Endothelial cell of umbilical vein (primary cell): ENCODE measurements around the gene TNPO2. TPM values are rescaled to one million over a fixed set of nuclear protein-coding genes. Genes with fewer than 3 reads are reported as not detected.

Experiments
- BruUV-seq: library from RNA; stranded (reverse); fragments of 400-500 nt; replicated peaks from 2 replicates; lab custom pipeline; 2021; lab: Mats Ljungman, UMichigan
- CTCF ChIA-PET: fragments of 300-600, 350-600 bp; sonication (Branson Sonifier 250); formaldehyde crosslinking; loops from one replicate; lab custom pipeline; 2021; ENCODE audit warnings: antibody characterized with exemption, inconsistent platforms; lab: Charles Lee
- POLR2A ChIA-PET: fragments of 300-600, 350-600 bp; sonication (Branson Sonifier 250); formaldehyde crosslinking; loops from one replicate; lab custom pipeline; 2021; ENCODE audit warnings: antibody characterized with exemption, inconsistent platforms; lab: Charles Lee
- DNase-seq: peaks from one replicate; pipeline ENCODE4 v3.0.0-alpha.2; 2011; ENCODE audit warnings: low read depth, low spot score
- FAIRE-seq: peaks from 2 replicates; lab custom pipeline; 2011; peaks lifted over from hg19 to GRCh38; lab: Jason Lieb, UNC
- H2AFZ ChIP-seq: 2 replicates; pipeline ENCODE4 v1.6.0; 2012; ENCODE audit warnings: low read depth, low read length, control low read depth, inconsistent platforms
- H3K27ac ChIP-seq: 2 replicates; pipeline ENCODE4 v1.5.1; 2011; ENCODE audit warnings: low read depth, mild to moderate bottlenecking, control low read depth, low read length, moderate library complexity; ENCODE audit not compliant: insufficient read depth
- H3K27me3 ChIP-seq, 2 experiments: 2 replicates each; pipeline versions ENCODE4 v1.6.0 to v1.6.1; 2011; ENCODE audit warnings: low read length in 2 of 2, mixed read lengths in 1 of 2; ENCODE audit not compliant: control insufficient read depth in 2 of 2, insufficient read depth in 2 of 2
- H3K36me3 ChIP-seq, 2 experiments: 2 replicates in 1 of 2; 3 replicates in 1 of 2; pipeline ENCODE4 v1.5.1; 2011; ENCODE audit warnings: low read length in 2 of 2, mild to moderate bottlenecking in 1 of 2, moderate library complexity in 1 of 2; ENCODE audit not compliant: control insufficient read depth in 2 of 2, insufficient read depth in 2 of 2; ENCODE audit errors: extremely low read depth in 1 of 2
- H3K4me1 ChIP-seq: 3 replicates; pipeline ENCODE4 v1.5.1; 2011; ENCODE audit warnings: mild to moderate bottlenecking, low read length; ENCODE audit not compliant: control insufficient read depth, insufficient read depth; ENCODE audit errors: extremely low read depth
- H3K4me2 ChIP-seq: 2 replicates; pipeline ENCODE4 v1.6.1; 2011; ENCODE audit warnings: low read length, control low read depth, mixed read lengths; ENCODE audit not compliant: insufficient read depth
- H3K4me3 ChIP-seq, 3 experiments: fragments of 200-600 bp in 1 of 3; sonication (generic), shearing (Covaris generic) in 1 of 3; replicated peaks in 1 of 3; 2 replicates each; pipeline ENCODE4 v1.5.1; 2011 to 2016; ENCODE audit warnings: control low read depth in 3 of 3, low read length in 3 of 3, mild to moderate bottlenecking in 2 of 3, inconsistent platforms in 1 of 3, low read depth in 1 of 3, moderate library complexity in 1 of 3; ENCODE audit not compliant: insufficient read depth in 1 of 3
- H3K79me2 ChIP-seq: 2 replicates; pipeline ENCODE4 v1.6.0; 2012; ENCODE audit warnings: low read length, inconsistent platforms; ENCODE audit not compliant: control insufficient read depth, insufficient read depth
- H3K9ac ChIP-seq: replicated peaks from 2 replicates; pipeline ENCODE3; 2011; ENCODE audit warnings: low read length, control low read depth; ENCODE audit not compliant: insufficient read depth; ENCODE audit errors: extremely low read depth
- H3K9me1 ChIP-seq: replicated peaks from 3 replicates; pipeline ENCODE4 v1.6.0; 2011; ENCODE audit warnings: mild to moderate bottlenecking, low read length; ENCODE audit not compliant: control insufficient read depth, insufficient read depth; ENCODE audit errors: extremely low read depth
- H3K9me3 ChIP-seq: replicated peaks from 2 replicates; pipeline ENCODE4 v1.5.1; 2012; ENCODE audit warnings: low read length, inconsistent platforms; ENCODE audit not compliant: control insufficient read depth, insufficient read depth
- H4K20me1 ChIP-seq: replicated peaks from 2 replicates; pipeline ENCODE3; 2011; ENCODE audit warnings: mild to moderate bottlenecking, low read length; ENCODE audit not compliant: control insufficient read depth, insufficient read depth; ENCODE audit errors: extremely low read depth
- CTCF ChIP-seq, 2 donors: IDR thresholded peaks; 1 replicate in 1 of 2; 2 replicates in 1 of 2; pipeline ENCODE4 v1.5.1; 2011; ENCODE audit warnings: low read length in 2 of 2, mild to moderate bottlenecking in 2 of 2, moderate library complexity in 2 of 2, control low read depth in 1 of 2, inconsistent platforms in 1 of 2, low read depth in 1 of 2; ENCODE audit not compliant: insufficient read depth in 1 of 2; ENCODE audit errors: extremely low read depth in 1 of 2
- EZH2 ChIP-seq: IDR thresholded peaks from 2 replicates; pipeline ENCODE4 v1.6.1; 2012; ENCODE audit warnings: borderline replicate concordance, low read depth, mild to moderate bottlenecking, moderate library complexity, low read length, inconsistent platforms; ENCODE audit not compliant: severe bottlenecking
- FOS ChIP-seq: IDR thresholded peaks from 2 replicates; pipeline ENCODE4 v1.6.1; 2011; ENCODE audit warnings: mild to moderate bottlenecking, low read length, moderate library complexity, borderline replicate concordance; ENCODE audit not compliant: insufficient read depth
- GATA2 ChIP-seq: IDR thresholded peaks from 2 replicates; pipeline ENCODE4 v1.7.0; 2011; ENCODE audit warnings: low read depth, mild to moderate bottlenecking, moderate library complexity, mixed read lengths, low read length; ENCODE audit not compliant: insufficient read length, insufficient read depth
- JUN ChIP-seq: IDR thresholded peaks from 2 replicates; pipeline ENCODE4 v1.6.1; 2011; ENCODE audit warnings: borderline replicate concordance, low read depth; ENCODE audit not compliant: insufficient read length, insufficient read depth
- MYC ChIP-seq: IDR thresholded peaks from one replicate; pipeline ENCODE4 v1.6.1; 2011; ENCODE audit warnings: mild to moderate bottlenecking, low read depth, low read length
- POLR2A ChIP-seq: IDR thresholded peaks from 2 replicates; pipeline ENCODE4 v1.6.1; 2012; ENCODE audit warnings: low read depth, mild to moderate bottlenecking, control low read depth, low read length
- POLR2AphosphoS5 ChIP-seq: IDR thresholded peaks from 2 replicates; pipeline ENCODE4 v1.6.1; 2012; ENCODE audit warnings: low read depth, mild to moderate bottlenecking, control low read depth, low read length, moderate library complexity; ENCODE audit not compliant: insufficient read depth
- dilution Hi-C: fragments of 300-500 bp; cut with MboI; formaldehyde crosslinking; loops from one replicate; pipeline ENCODE4 v1.15.0; 2019; ENCODE audit warnings: low sequenced_read_pairs; ENCODE audit not compliant: extremely low pct_ligation_motif_present
- intact Hi-C: fragments of 100-400 bp; cut with micrococcal nuclease; formaldehyde crosslinking; loops from one replicate; pipeline ENCODE4 v1.10.0; 2022
- polyA plus RNA-seq, 4 experiments: library from polyadenylated mRNA; depleted of rRNA in 3 of 4; stranded (reverse) in 3 of 4; unstranded in 1 of 4; fragments of >200 nt; gene quantifications; 2 replicates each; pipeline versions ENCODE4 v1.2.1 to v1.2.3, GENCODE V29; 2011 to 2012; ENCODE audit warnings: missing spikeins in 1 of 4
- total RNA-seq: library from RNA; stranded (reverse); gene quantifications from 2 replicates; pipeline ENCODE4 v1.2.3, GENCODE V29; 2021
- TF ChIP-seq, protein P1 (sequence below): IDR thresholded peaks from 2 replicates; pipeline ENCODE4 v1.6.1; 2011; ENCODE audit not compliant: insufficient read depth, insufficient read length

TNPO2 gene
- total and polyA plus RNA-seq, 2 donors (not counting 3 experiments of a cell fraction or from before 2014, with no cell fraction given): 94.5 to 98.8 TPM

DNA sequence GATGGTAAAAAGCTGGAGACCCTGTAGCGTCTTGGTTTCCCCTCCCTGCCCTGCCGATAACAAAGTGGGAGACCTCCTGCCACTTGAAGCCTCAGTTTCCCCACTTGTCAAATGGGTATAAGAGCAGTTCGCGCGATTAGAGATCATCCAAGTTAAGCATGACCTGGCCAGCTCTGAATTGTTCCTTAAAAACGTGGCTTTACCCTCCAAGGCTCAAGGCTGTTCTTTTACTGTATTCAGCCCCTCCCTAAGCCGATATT is 421 bp downstream of the TNPO2 start:
- H3K4me1 ChIP-seq: peaks cover 10% of the 10 kb centered on the region
- no peak overlapping the region for H2AFZ ChIP-seq
- H3K9ac ChIP-seq: peak overlapping the region; percentile 78
- dilution Hi-C loops (no loop called here), intact Hi-C loops (loop anchor here (2.0 to 5.0 kb wide), 2 partner anchors 33 to 374 kb away; no protein-coding TSS in a partner anchor)
- ChIA-PET CTCF (interaction anchor here (0.9 to 4.5 kb wide), 7 partner anchors 10 to 124 kb away, joined by 3 to 38 read pairs (median 6); no protein-coding TSS in a partner anchor), POLR2A (interaction anchor here (0.6 to 3.2 kb wide), 4 partner anchors 11 to 1799 kb away, joined by 3 to 14 read pairs (median 4); partner anchors contain the start of genes GET3, JUNB and TRIR)
- DNase-seq (no peak), FAIRE-seq (no peak)
- H4K20me1 ChIP-seq: no peaks in the 10 kb centered on the region
- no peaks in the 10 kb centered on the region for H3K9me3 ChIP-seq
- H3K4me3 ChIP-seq: peak overlapping the region; percentile 62 to 88 (median 62)
- peaks cover 50% of the 10 kb centered on the region for H3K79me2 ChIP-seq
- peaks cover 3 to 11% of the 10 kb centered on the region in 2 experiments for H3K36me3 ChIP-seq
- no peaks in the 10 kb centered on the region for H3K9me1 ChIP-seq
- TF ChIP-seq FOS: no peak
- no peak for TF ChIP-seq EZH2
- TF ChIP-seq, protein P1, sequence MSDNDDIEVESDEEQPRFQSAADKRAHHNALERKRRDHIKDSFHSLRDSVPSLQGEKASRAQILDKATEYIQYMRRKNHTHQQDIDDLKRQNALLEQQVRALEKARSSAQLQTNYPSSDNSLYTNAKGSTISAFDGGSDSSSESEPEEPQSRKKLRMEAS: no peak
- TF ChIP-seq MYC: no peak
- no peak for TF ChIP-seq POLR2AphosphoS5
- no peak for TF ChIP-seq GATA2
- TF ChIP-seq JUN: no peak
- no peak for TF ChIP-seq CTCF (IDR thresholded peaks at IDR 0.05; ENCODE audit: extremely low read depth in 1 of 2, insufficient read depth in 1 of 2, low read depth in 1 of 2, low read length in 2 of 2)
- TF ChIP-seq POLR2A: no peak
- H3K4me2 ChIP-seq: peak overlapping the region; percentile 90
- H3K27ac ChIP-seq: peak overlapping the region; percentile 57
- H3K27me3 ChIP-seq: no peaks in the 10 kb centered on the region
- BruUV-seq: TSS peak; percentile 61
